Measurements from ENCODE around the gene SLC24A3. TPM values are rescaled to one million over a fixed set of nuclear protein-coding genes. Genes with fewer than 3 reads are reported as not detected.

Gene SLC24A3
- total and polyA plus RNA-seq, 9 donors = 4.8 to 40.5 (median 18.6) TPM

- intact Hi-C loops (cut with DNase I) = no loop called here
- WGBS, 3 donors = 79 to 89% (median 85%) methylated on average over 3 of the region's 3 CpGs
- Histone ChIP-seq H3K9me3 (no peaks in the 10 kb centered on the region), H3K27me3 (no peaks in the 10 kb centered on the region), H3K4me3 (no peak overlapping the region), H3K27ac (no peak overlapping the region), H3K4me1 (ENCODE audit: insufficient read depth) (peaks cover 5% of the 10 kb centered on the region), H3K36me3 (no peaks in the 10 kb centered on the region)
- TF ChIP-seq CTCF (IDR thresholded peaks at IDR 0.05) (no peak), EP300 (IDR thresholded peaks at IDR 0.05) (no peak), POLR2A (IDR thresholded peaks at IDR 0.05) (no peak)
- no peak for DNase-seq
These were observed 161.8 kb downstream of the SLC24A3 start for GRCh38 chr20:19374216-19374615.

GRCh38 chr20:19375395-19375794 is 163.0 kb downstream of the SLC24A3 start:
- intact Hi-C loops (cut with DNase I) = no loop called here
- Histone ChIP-seq H3K4me3 (no peak overlapping the region), H3K36me3 (no peaks in the 10 kb centered on the region), H3K4me1 (ENCODE audit: insufficient read depth) (peaks cover 4% of the 10 kb centered on the region), H3K27ac (no peak overlapping the region), H3K27me3 (no peaks in the 10 kb centered on the region), H3K9me3 (no peaks in the 10 kb centered on the region)
- DNase-seq = no peak
- no peak for TF ChIP-seq CTCF (IDR thresholded peaks at IDR 0.05)
- no peak for TF ChIP-seq POLR2A (IDR thresholded peaks at IDR 0.05)
- no peak for TF ChIP-seq EP300 (IDR thresholded peaks at IDR 0.05)
- WGBS, 3 donors = 62 to 77% (median 73%) methylated on average over 6 of the region's 6 CpGs

GRCh38 chr20:19375801-19376200 is 163.4 kb downstream of the SLC24A3 start:
- WGBS, 3 donors = 89 to 94% (median 94%) methylated on average over 2 of the region's 2 CpGs

GRCh38 chr20:19376451-19377229 is 164.2 kb downstream of the SLC24A3 start:
- Histone ChIP-seq H3K36me3 (no peaks in the 10 kb centered on the region), H3K4me3 (no peak overlapping the region), H3K27ac (no peak overlapping the region), H3K27me3 (no peaks in the 10 kb centered on the region), H3K4me1 (ENCODE audit: insufficient read depth) (peaks cover 4% of the 10 kb centered on the region), H3K9me3 (no peaks in the 10 kb centered on the region)
- WGBS, 3 donors = 37 to 56% (median 46%) methylated on average over 17 of the region's 17 CpGs
- intact Hi-C loops (cut with DNase I) = no loop called here
- DNase-seq = peak; percentile 34 to 74 (median 46)
- TF ChIP-seq POLR2A (IDR thresholded peaks at IDR 0.05) (no peak), CTCF (IDR thresholded peaks at IDR 0.05) (no peak), EP300 (IDR thresholded peaks at IDR 0.05) (no peak)

More at GRCh38 chr20:19375801-19376200, 163.4 kb downstream of the SLC24A3 start:
- H3K36me3 ChIP-seq = no peaks in the 10 kb centered on the region
- no peak overlapping the region for H3K4me3 ChIP-seq
- intact Hi-C loops (cut with DNase I) = no loop called here
- TF ChIP-seq EP300 (IDR thresholded peaks at IDR 0.05) (no peak), POLR2A (IDR thresholded peaks at IDR 0.05) (no peak), CTCF (IDR thresholded peaks at IDR 0.05) (no peak)
- DNase-seq = no peak
- H3K9me3 ChIP-seq = no peaks in the 10 kb centered on the region
- H3K4me1 ChIP-seq (ENCODE audit: insufficient read depth) = peaks cover 4% of the 10 kb centered on the region
- no peak overlapping the region for H3K27ac ChIP-seq
- no peaks in the 10 kb centered on the region for H3K27me3 ChIP-seq
